HUDEP-2 (cell line): ENCODE data around the gene PES1.
A peak's percentile ranks its signal among the peaks of the same experiment; 100 is the strongest.
"Not testable (repeated sequence)": the region's sequence is repeated elsewhere in the genome, so short reads cannot be mapped to it uniquely, and the experiment has no call there.

Experiments
- DNase-seq, 76 experiments: peaks; one replicate each; lab custom pipeline; 2025; ENCODE audit not compliant: unreplicated experiment in 76 of 76; lab: John Stamatoyannopoulos, UW

PES1 gene

GRCh38 chr22:30591588-30592359 is at the start of gene PES1:
Gene PES1 (minus strand): TSS chr22:30591910. CDS start chr22:30591833, 77 bp downstream.
- DNase-seq = peak in 75 of 76 experiments; percentile 19 to 97 (median 92)

- no peak for DNase-seq
Observed at GRCh38 chr22:30640839-30641430, 49.2 kb upstream of the PES1 start.

GRCh38 chr22:30640361-30640760 is 48.7 kb upstream of the PES1 start:
- no peak for DNase-seq

GRCh38 chr22:30637701-30638114 is 46.0 kb upstream of the PES1 start:
- DNase-seq = peak in 1 of 76 experiments; percentile 13

GRCh38 chr22:30636226-30637077 is 44.7 kb upstream of the PES1 start:
- DNase-seq = no peak

- DNase-seq = peak in 74 of 76 experiments; percentile 9 to 93 (median 83)
Observed at GRCh38 chr22:30635273-30636225, 43.8 kb upstream of the PES1 start, which contains the start of gene SLC35E4. Gene SLC35E4 (plus strand): TSS chr22:30635781. CDS start chr22:30636451, 670 bp downstream.

GRCh38 chr22:30634471-30635233 is 42.9 kb upstream of the PES1 start:
- peak in 71 of 76 experiments; percentile 14 to 83 (median 67) for DNase-seq

- DNase-seq = not testable (repeated sequence)
Observed at GRCh38 chr22:30631469-30631868, 39.8 kb upstream of the PES1 start.

GRCh38 chr22:30628491-30628890 is 36.8 kb upstream of the PES1 start:
- no peak for DNase-seq

GRCh38 chr22:30627471-30627870 is 35.8 kb upstream of the PES1 start:
- no peak for DNase-seq

GRCh38 chr22:30626413-30626812 is 34.7 kb upstream of the PES1 start:
- DNase-seq = no peak

- DNase-seq = not testable (repeated sequence)
Observed at GRCh38 chr22:30619909-30620308, 28.2 kb upstream of the PES1 start.

GRCh38 chr22:30617819-30618218 is 26.1 kb upstream of the PES1 start:
- DNase-seq = no peak

GRCh38 chr22:30615543-30615954 is 23.8 kb upstream of the PES1 start:
- DNase-seq = no peak

- DNase-seq = no peak
Observed at GRCh38 chr22:30614879-30615278, 23.2 kb upstream of the PES1 start.

- DNase-seq = no peak
Observed at GRCh38 chr22:30614268-30614667, 22.6 kb upstream of the PES1 start.

- no peak for DNase-seq
Observed at GRCh38 chr22:30612789-30613188, 21.1 kb upstream of the PES1 start.

- no peak for DNase-seq
Observed at GRCh38 chr22:30611197-30611596, 19.5 kb upstream of the PES1 start.

- DNase-seq = peak in 2 of 76 experiments; percentile 4 to 18
Observed at GRCh38 chr22:30610299-30610698, 18.6 kb upstream of the PES1 start.
